HepG2 (cell line): ENCODE data around the gene CCDC121. TPM values are rescaled to one million over a fixed set of nuclear protein-coding genes. Genes with fewer than 3 reads are reported as not detected.

Experiments
- ARNT2 ChIP-seq: sonication (generic); formaldehyde crosslinking; IDR thresholded peaks from 2 replicates; pipeline ENCODE4 v1.8.0; 2022; ENCODE audit warnings: mild to moderate bottlenecking, low read depth, missing genetic modification reagents, moderate library complexity
- CC2D1A ChIP-seq: sonication (generic); formaldehyde crosslinking; IDR thresholded peaks from 2 replicates; pipeline ENCODE4 v1.8.1; 2023; ENCODE audit warnings: mild to moderate bottlenecking, missing genetic modification reagents
- ETS1 ChIP-seq: sonication (generic); formaldehyde crosslinking; IDR thresholded peaks from 2 replicates; pipeline ENCODE4 v1.4.0; 2020; ENCODE audit warnings: missing genetic modification reagents
- MAF1 ChIP-seq: sonication (generic); formaldehyde crosslinking; IDR thresholded peaks from 2 replicates; pipeline ENCODE4 v1.5.0; 2020; ENCODE audit warnings: missing genetic modification reagents, borderline replicate concordance
- NFE2 ChIP-seq: sonication (generic); formaldehyde crosslinking; IDR thresholded peaks from 2 replicates; pipeline ENCODE4 v1.4.0; 2020; ENCODE audit warnings: missing genetic modification reagents
- SKI ChIP-seq: fragments of 450-650 bp; IDR thresholded peaks from one replicate; pipeline ENCODE4 v1.6.1; 2018; ENCODE audit warnings: mild to moderate bottlenecking; ENCODE audit not compliant: partially characterized antibody
- ZBTB46 ChIP-seq: sonication (generic); formaldehyde crosslinking; IDR thresholded peaks from 2 replicates; pipeline ENCODE4 v1.4.0; 2020; ENCODE audit warnings: mild to moderate bottlenecking, missing genetic modification reagents, borderline replicate concordance
- ZNF136 ChIP-seq: sonication (generic); formaldehyde crosslinking; IDR thresholded peaks from 2 replicates; pipeline ENCODE4 v1.8.1; 2022; ENCODE audit warnings: low read depth, mild to moderate bottlenecking, moderate library complexity, missing genetic modification reagents
- ZNF362 ChIP-seq: sonication (generic); formaldehyde crosslinking; IDR thresholded peaks from 2 replicates; pipeline ENCODE4 v1.4.0; 2020; ENCODE audit warnings: missing genetic modification reagents, mild to moderate bottlenecking, borderline replicate concordance
- ZNF446 ChIP-seq: sonication (generic); formaldehyde crosslinking; IDR thresholded peaks from 2 replicates; pipeline ENCODE4 v1.5.0; 2020; ENCODE audit warnings: mild to moderate bottlenecking, missing genetic modification reagents
- ZNF607 ChIP-seq: sonication (generic); formaldehyde crosslinking; IDR thresholded peaks from 2 replicates; pipeline ENCODE4 v1.5.1; 2020; ENCODE audit warnings: missing genetic modification reagents, mild to moderate bottlenecking, borderline replicate concordance
- ZNF609 ChIP-seq: sonication (generic); formaldehyde crosslinking; IDR thresholded peaks from 2 replicates; pipeline ENCODE4 v1.4.0; 2020; ENCODE audit warnings: mild to moderate bottlenecking, missing genetic modification reagents, borderline replicate concordance
- ZNF615 ChIP-seq: sonication (generic); formaldehyde crosslinking; IDR thresholded peaks from 2 replicates; pipeline ENCODE4 v1.5.0; 2020; ENCODE audit warnings: mild to moderate bottlenecking, missing genetic modification reagents, borderline replicate concordance
- ZNF788 ChIP-seq: sonication (generic); formaldehyde crosslinking; IDR thresholded peaks from 2 replicates; pipeline ENCODE4 v1.5.0; 2020; ENCODE audit warnings: mild to moderate bottlenecking, missing genetic modification reagents, borderline replicate concordance
- ZSCAN9 ChIP-seq: IDR thresholded peaks from 2 replicates; pipeline ENCODE4 v1.6.1; 2016; ENCODE audit warnings: borderline replicate concordance
- polyA plus RNA-seq, 8 experiments: library from polyadenylated mRNA; depleted of rRNA in 3 of 8; stranded (reverse) in 7 of 8; unstranded in 1 of 8; fragments of >200 nt; fragmentation: Illumina TruSeq in 4 of 8; extraction: Trizol in 4 of 8; gene quantifications; 2 replicates each; pipeline versions ENCODE4 v1.2.1 to v1.2.3, GENCODE V29; 2011 to 2016; ENCODE audit warnings: low read depth in 4 of 8, missing spikeins in 1 of 8, mixed read lengths in 1 of 8; ENCODE audit not compliant: insufficient read depth in 1 of 8
- total RNA-seq, 5 experiments: library from RNA; depleted of rRNA; stranded (reverse); fragments of >200 nt; fragmentation: Illumina TruSeq; extraction: Trizol; gene quantifications; 2 replicates each; pipeline ENCODE4 v1.2.3, GENCODE V29; 2016; ENCODE audit warnings: low read depth in 1 of 5
- TF ChIP-seq, protein P1 (sequence below): IDR thresholded peaks from 2 replicates; pipeline ENCODE4 v1.6.1; 2012; ENCODE audit warnings: low read depth, low read length, improper control_type of control experiment

The CCDC121 gene
- total and polyA plus RNA-seq, 2 of the 13 experiments (the other 11 are each of a cell fraction or from before 2014, with no cell fraction given), result 1.9 to 3.0 TPM

- TF ChIP-seq, protein P1, sequence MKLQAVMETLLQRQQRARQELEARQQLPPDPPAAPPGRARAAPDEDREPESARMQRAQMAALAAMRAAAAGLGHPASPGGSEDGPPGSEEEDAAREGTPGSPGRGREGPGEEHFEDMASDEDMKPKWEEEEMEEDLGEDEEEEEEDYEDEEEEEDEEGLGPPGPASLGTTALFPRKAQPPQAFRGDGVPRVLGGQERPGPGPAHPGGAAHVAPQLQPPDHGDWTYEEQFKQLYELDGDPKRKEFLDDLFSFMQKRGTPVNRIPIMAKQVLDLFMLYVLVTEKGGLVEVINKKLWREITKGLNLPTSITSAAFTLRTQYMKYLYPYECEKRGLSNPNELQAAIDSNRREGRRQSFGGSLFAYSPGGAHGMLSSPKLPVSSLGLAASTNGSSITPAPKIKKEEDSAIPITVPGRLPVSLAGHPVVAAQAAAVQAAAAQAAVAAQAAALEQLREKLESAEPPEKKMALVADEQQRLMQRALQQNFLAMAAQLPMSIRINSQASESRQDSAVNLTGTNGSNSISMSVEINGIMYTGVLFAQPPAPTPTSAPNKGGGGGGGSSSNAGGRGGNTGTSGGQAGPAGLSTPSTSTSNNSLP, result peak; percentile 81
- TF ChIP-seq CC2D1A (CRISPR knock-in tag) (peak; percentile 88; the same call in 1 of the 2 replicates), SKI (peak; percentile 81), ZNF607 (CRISPR knock-in tag) (peak; percentile 82; the same call in 1 of the 2 replicates), NFE2 (CRISPR knock-in tag) (no peak; the same call in none of the 2 replicates), ARNT2 (CRISPR knock-in tag) (peak; percentile 87), ETS1 (CRISPR knock-in tag) (no peak; the same call in 1 of the 2 replicates), ZBTB46 (CRISPR knock-in tag) (no peak), ZNF788 (CRISPR knock-in tag) (peak; percentile 92), ZNF136 (no peak), ZNF615 (CRISPR knock-in tag) (peak; percentile 92), ZNF362 (CRISPR knock-in tag) (peak; percentile 59), MAF1 (CRISPR knock-in tag) (peak; percentile 90), ZSCAN9 (CRISPR knock-in tag) (peak; percentile 98), ZNF609 (peak; percentile 58; the same call in 1 of the 2 replicates), ZNF446 (CRISPR knock-in tag) (peak; percentile 79)
Observed at GRCh38 chr2:27663285-27664153, 34.7 kb upstream of the CCDC121 start, which contains the start of the genes SLC4A1AP and SUPT7L (continued).
